HepG2 (cell line): ENCODE measurements around the gene RNH1. TPM values are rescaled to one million over a fixed set of nuclear protein-coding genes. Genes with fewer than 3 reads are reported as not detected.

Experiments
- JUNB ChIP-seq: sonication (generic); formaldehyde crosslinking; IDR thresholded peaks from 2 replicates; pipeline ENCODE4 v1.8.0; 2022; ENCODE audit warnings: missing genetic modification reagents, mild to moderate bottlenecking, borderline replicate concordance
- KLF16 ChIP-seq, 2 experiments: sonication (generic) in 1 of 2; formaldehyde crosslinking in 1 of 2; IDR thresholded peaks; 2 replicates each; pipeline versions ENCODE4 v1.6.1 to v1.8.0; 2016 to 2023; ENCODE audit warnings: missing genetic modification reagents in 2 of 2, missing compliant biosample characterization in 1 of 2
- MBD4 ChIP-seq: IDR thresholded peaks from 2 replicates; pipeline ENCODE4 v1.6.1; 2012; ENCODE audit warnings: low read length, inconsistent platforms, borderline replicate concordance
- MEF2D ChIP-seq: sonication (generic); formaldehyde crosslinking; IDR thresholded peaks from 2 replicates; pipeline ENCODE4 v1.5.1; 2020; ENCODE audit warnings: mild to moderate bottlenecking, missing genetic modification reagents
- MYNN ChIP-seq: sonication (generic); formaldehyde crosslinking; IDR thresholded peaks from 2 replicates; pipeline ENCODE4 v1.4.0; 2020; ENCODE audit warnings: mild to moderate bottlenecking, low read depth, missing genetic modification reagents
- RBM22 ChIP-seq: fragments of 200-400 bp; formaldehyde crosslinking; optimal IDR thresholded peaks from 2 replicates; pipeline ENCODE3; 2017; ENCODE audit warnings: mild to moderate bottlenecking, low read length, moderate library complexity
- SATB2 ChIP-seq: sonication (generic); formaldehyde crosslinking; IDR thresholded peaks from 2 replicates; pipeline ENCODE4 v1.5.0; 2020; ENCODE audit warnings: missing genetic modification reagents
- TSC22D2 ChIP-seq: sonication (generic); formaldehyde crosslinking; IDR thresholded peaks from 2 replicates; pipeline ENCODE4 v1.5.1; 2020; ENCODE audit warnings: missing genetic modification reagents, mild to moderate bottlenecking, borderline replicate concordance
- ZMAT3 ChIP-seq: sonication (generic); formaldehyde crosslinking; conservative IDR thresholded peaks from 2 replicates; pipeline ENCODE4 v1.7.0; 2021; ENCODE audit warnings: missing genetic modification reagents
- ZNF12 ChIP-seq: sonication (generic); formaldehyde crosslinking; IDR thresholded peaks from 2 replicates; pipeline ENCODE4 v1.5.0; 2020; ENCODE audit warnings: missing genetic modification reagents
- ZNF180 ChIP-seq: sonication (generic); formaldehyde crosslinking; IDR thresholded peaks from 2 replicates; pipeline ENCODE4 v1.4.0; 2020; ENCODE audit warnings: low read depth, missing genetic modification reagents, borderline replicate concordance
- ZNF235 ChIP-seq: sonication (generic); formaldehyde crosslinking; IDR thresholded peaks from 2 replicates; pipeline ENCODE4 v1.8.1; 2023; ENCODE audit warnings: mild to moderate bottlenecking, missing genetic modification reagents, borderline replicate concordance
- ZNF558 ChIP-seq: sonication (generic); formaldehyde crosslinking; IDR thresholded peaks from 2 replicates; pipeline ENCODE4 v1.9.0; 2022; ENCODE audit warnings: mild to moderate bottlenecking, missing genetic modification reagents, borderline replicate concordance
- ZNF724P ChIP-seq: sonication (generic); formaldehyde crosslinking; IDR thresholded peaks from 2 replicates; pipeline ENCODE4 v1.8.0; 2022; ENCODE audit warnings: missing genetic modification reagents, borderline replicate concordance
- ZNF780A ChIP-seq: sonication (generic); formaldehyde crosslinking; IDR thresholded peaks from 2 replicates; pipeline ENCODE4 v1.8.0; 2022; ENCODE audit warnings: mild to moderate bottlenecking, missing genetic modification reagents, moderate library complexity
- polyA plus RNA-seq, 8 experiments: library from polyadenylated mRNA; depleted of rRNA in 3 of 8; stranded (reverse) in 7 of 8; unstranded in 1 of 8; fragments of >200 nt; fragmentation: Illumina TruSeq in 4 of 8; extraction: Trizol in 4 of 8; gene quantifications; 2 replicates each; pipeline versions ENCODE4 v1.2.1 to v1.2.3, GENCODE V29; 2011 to 2016; ENCODE audit warnings: low read depth in 4 of 8, missing spikeins in 1 of 8, mixed read lengths in 1 of 8; ENCODE audit not compliant: insufficient read depth in 1 of 8
- total RNA-seq, 5 experiments: library from RNA; depleted of rRNA; stranded (reverse); fragments of >200 nt; fragmentation: Illumina TruSeq; extraction: Trizol; gene quantifications; 2 replicates each; pipeline ENCODE4 v1.2.3, GENCODE V29; 2016; ENCODE audit warnings: low read depth in 1 of 5
- TF ChIP-seq, protein P1 (sequence below), 2 experiments: fragments of 450-650 bp in 1 of 2; sonication (generic) in 1 of 2; formaldehyde crosslinking in 1 of 2; IDR thresholded peaks; 2 replicates each; pipeline versions ENCODE4 v1.6.1 to v1.8.0; 2016 to 2022; ENCODE audit warnings: antibody characterized with exemption in 1 of 2, mild to moderate bottlenecking in 1 of 2, missing genetic modification reagents in 1 of 2
- TF ChIP-seq, protein P2 (sequence below), 2 experiments: fragments of 450-650 bp in 1 of 2; sonication (generic) in 1 of 2; formaldehyde crosslinking; IDR thresholded peaks; 2 replicates each; pipeline versions ENCODE4 v1.5.0 to v1.8.0; 2020 to 2022; ENCODE audit warnings: mild to moderate bottlenecking in 1 of 2, missing genetic modification reagents in 1 of 2
- TF ChIP-seq, protein P3 (sequence below): sonication (generic); formaldehyde crosslinking; IDR thresholded peaks from 2 replicates; pipeline ENCODE4 v1.9.0; 2021; ENCODE audit warnings: missing genetic modification reagents, borderline replicate concordance

Gene RNH1
- total and polyA plus RNA-seq, 2 of the 13 experiments (the other 11 are each of a cell fraction or from before 2014, with no cell fraction given) = 36.0 to 74.1 TPM

DNA sequence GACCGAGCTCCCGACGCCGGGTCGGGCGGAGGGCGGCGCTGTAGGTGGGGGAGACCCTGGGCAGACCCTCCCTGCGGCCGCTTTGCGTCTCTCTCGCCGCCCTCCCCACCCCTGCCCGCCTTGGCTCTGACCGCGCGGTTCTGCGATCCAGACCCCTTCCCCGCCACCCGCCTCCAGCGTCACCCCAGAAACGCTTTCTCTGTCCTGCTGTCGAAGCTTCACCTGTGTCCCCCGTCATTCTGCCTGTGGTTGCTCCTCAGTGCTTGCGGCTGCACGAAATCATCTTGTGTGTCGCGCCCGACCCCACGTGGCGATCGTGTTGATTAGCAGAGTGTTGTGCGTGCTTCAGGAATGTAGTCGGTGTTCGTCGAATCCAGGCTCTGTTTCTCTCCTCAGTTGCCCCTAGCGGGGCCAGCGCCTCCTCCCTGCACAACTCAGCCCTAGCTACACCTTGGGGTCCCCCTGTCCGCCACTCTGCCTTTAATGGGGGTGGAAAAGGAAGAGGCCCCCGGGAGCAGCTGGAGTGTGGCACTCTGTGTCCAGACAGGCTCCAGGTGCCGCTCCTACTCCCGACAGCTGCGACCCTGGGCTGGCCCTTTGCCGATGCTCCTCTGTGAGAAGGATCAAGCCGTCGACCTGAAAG, 56.1 kb downstream of the RNH1 start (continued):
- TF ChIP-seq, protein P1, sequence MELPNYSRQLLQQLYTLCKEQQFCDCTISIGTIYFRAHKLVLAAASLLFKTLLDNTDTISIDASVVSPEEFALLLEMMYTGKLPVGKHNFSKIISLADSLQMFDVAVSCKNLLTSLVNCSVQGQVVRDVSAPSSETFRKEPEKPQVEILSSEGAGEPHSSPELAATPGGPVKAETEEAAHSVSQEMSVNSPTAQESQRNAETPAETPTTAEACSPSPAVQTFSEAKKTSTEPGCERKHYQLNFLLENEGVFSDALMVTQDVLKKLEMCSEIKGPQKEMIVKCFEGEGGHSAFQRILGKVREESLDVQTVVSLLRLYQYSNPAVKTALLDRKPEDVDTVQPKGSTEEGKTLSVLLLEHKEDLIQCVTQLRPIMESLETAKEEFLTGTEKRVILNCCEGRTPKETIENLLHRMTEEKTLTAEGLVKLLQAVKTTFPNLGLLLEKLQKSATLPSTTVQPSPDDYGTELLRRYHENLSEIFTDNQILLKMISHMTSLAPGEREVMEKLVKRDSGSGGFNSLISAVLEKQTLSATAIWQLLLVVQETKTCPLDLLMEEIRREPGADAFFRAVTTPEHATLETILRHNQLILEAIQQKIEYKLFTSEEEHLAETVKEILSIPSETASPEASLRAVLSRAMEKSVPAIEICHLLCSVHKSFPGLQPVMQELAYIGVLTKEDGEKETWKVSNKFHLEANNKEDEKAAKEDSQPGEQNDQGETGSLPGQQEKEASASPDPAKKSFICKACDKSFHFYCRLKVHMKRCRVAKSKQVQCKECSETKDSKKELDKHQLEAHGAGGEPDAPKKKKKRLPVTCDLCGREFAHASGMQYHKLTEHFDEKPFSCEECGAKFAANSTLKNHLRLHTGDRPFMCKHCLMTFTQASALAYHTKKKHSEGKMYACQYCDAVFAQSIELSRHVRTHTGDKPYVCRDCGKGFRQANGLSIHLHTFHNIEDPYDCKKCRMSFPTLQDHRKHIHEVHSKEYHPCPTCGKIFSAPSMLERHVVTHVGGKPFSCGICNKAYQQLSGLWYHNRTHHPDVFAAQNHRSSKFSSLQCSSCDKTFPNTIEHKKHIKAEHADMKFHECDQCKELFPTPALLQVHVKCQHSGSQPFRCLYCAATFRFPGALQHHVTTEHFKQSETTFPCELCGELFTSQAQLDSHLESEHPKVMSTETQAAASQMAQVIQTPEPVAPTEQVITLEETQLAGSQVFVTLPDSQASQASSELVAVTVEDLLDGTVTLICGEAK (IDR thresholded peaks at IDR 0.05) = no peak
- TF ChIP-seq, protein P1 (CRISPR knock-in tag; IDR thresholded peaks at IDR 0.05) = no peak
- TF ChIP-seq JUNB = no peak
- no peak for TF ChIP-seq TSC22D2 (CRISPR knock-in tag)
- TF ChIP-seq, protein P2, sequence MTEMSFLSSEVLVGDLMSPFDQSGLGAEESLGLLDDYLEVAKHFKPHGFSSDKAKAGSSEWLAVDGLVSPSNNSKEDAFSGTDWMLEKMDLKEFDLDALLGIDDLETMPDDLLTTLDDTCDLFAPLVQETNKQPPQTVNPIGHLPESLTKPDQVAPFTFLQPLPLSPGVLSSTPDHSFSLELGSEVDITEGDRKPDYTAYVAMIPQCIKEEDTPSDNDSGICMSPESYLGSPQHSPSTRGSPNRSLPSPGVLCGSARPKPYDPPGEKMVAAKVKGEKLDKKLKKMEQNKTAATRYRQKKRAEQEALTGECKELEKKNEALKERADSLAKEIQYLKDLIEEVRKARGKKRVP (CRISPR knock-in tag; IDR thresholded peaks at IDR 0.05) = no peak
- TF ChIP-seq RBM22 = no peak
- no peak; the same call in 1 of the 2 replicates for TF ChIP-seq SATB2 (CRISPR knock-in tag)
- no peak for TF ChIP-seq MYNN (CRISPR knock-in tag)
- 0 out of 2 replicates have a peak, but pooled peaks have one; percentile 35 for TF ChIP-seq ZNF780A (CRISPR knock-in tag)
- TF ChIP-seq ZNF724P (CRISPR knock-in tag) = no peak
- no peak; the same call in 1 of the 2 replicates for TF ChIP-seq MEF2D
- TF ChIP-seq ZNF235 = no peak; the same call in 1 of the 2 replicates
- TF ChIP-seq, protein P3, sequence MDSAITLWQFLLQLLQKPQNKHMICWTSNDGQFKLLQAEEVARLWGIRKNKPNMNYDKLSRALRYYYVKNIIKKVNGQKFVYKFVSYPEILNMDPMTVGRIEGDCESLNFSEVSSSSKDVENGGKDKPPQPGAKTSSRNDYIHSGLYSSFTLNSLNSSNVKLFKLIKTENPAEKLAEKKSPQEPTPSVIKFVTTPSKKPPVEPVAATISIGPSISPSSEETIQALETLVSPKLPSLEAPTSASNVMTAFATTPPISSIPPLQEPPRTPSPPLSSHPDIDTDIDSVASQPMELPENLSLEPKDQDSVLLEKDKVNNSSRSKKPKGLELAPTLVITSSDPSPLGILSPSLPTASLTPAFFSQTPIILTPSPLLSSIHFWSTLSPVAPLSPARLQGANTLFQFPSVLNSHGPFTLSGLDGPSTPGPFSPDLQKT (CRISPR knock-in tag) = no peak
- no peak for TF ChIP-seq ZNF12 (CRISPR knock-in tag)
- TF ChIP-seq MBD4 = no peak
- TF ChIP-seq ZMAT3 = no peak
- no peak for TF ChIP-seq ZNF180 (CRISPR knock-in tag)
- TF ChIP-seq KLF16 (CRISPR knock-in tag; IDR thresholded peaks at IDR 0.05) = no peak
- peak; percentile 61; the same call in 1 of the 2 replicates for TF ChIP-seq ZNF558 (CRISPR knock-in tag)
